AG04449 (cell line): ENCODE measurements around the gene OSCP1.
A peak's percentile ranks its signal among the peaks of the same experiment; 100 is the strongest.

Experiments
- CTCF ChIA-PET: fragments of 350-600 bp; formaldehyde crosslinking; extraction: SDS; loops from one replicate; lab custom pipeline; 2021; ENCODE audit warnings: antibody characterized with exemption; lab: Yijun Ruan, JAX
- POLR2A ChIA-PET: fragments of 400-600, 350-600 bp; formaldehyde crosslinking; extraction: SDS; loops from one replicate; lab custom pipeline; 2020; ENCODE audit warnings: antibody characterized with exemption, inconsistent platforms; lab: Yijun Ruan, JAX
- DNase-seq: peaks from one replicate; pipeline ENCODE4 v3.0.0-alpha.2; 2010; ENCODE audit warnings: low read depth, low spot score
- H3K4me3 ChIP-seq: 2 replicates; pipeline ENCODE4 v1.5.1; 2011; ENCODE audit warnings: low read depth, mild to moderate bottlenecking, control low read depth, low read length
- TF ChIP-seq, protein P1 (sequence below): IDR thresholded peaks from one replicate; pipeline ENCODE4 v1.5.1; 2011; ENCODE audit warnings: mild to moderate bottlenecking, moderate library complexity, low read length, control low read depth, inconsistent platforms; ENCODE audit not compliant: insufficient read depth; ENCODE audit errors: missing control alignments

OSCP1 gene

GRCh38 chr1:36467027-36467410 lies 16.8 kb upstream of the OSCP1 start:
- no peak for DNase-seq
- no peak overlapping the region for H3K4me3 ChIP-seq
- ChIA-PET CTCF (no interaction called here), POLR2A (no interaction called here)
- TF ChIP-seq, protein P1, sequence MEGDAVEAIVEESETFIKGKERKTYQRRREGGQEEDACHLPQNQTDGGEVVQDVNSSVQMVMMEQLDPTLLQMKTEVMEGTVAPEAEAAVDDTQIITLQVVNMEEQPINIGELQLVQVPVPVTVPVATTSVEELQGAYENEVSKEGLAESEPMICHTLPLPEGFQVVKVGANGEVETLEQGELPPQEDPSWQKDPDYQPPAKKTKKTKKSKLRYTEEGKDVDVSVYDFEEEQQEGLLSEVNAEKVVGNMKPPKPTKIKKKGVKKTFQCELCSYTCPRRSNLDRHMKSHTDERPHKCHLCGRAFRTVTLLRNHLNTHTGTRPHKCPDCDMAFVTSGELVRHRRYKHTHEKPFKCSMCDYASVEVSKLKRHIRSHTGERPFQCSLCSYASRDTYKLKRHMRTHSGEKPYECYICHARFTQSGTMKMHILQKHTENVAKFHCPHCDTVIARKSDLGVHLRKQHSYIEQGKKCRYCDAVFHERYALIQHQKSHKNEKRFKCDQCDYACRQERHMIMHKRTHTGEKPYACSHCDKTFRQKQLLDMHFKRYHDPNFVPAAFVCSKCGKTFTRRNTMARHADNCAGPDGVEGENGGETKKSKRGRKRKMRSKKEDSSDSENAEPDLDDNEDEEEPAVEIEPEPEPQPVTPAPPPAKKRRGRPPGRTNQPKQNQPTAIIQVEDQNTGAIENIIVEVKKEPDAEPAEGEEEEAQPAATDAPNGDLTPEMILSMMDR, result no peak

DNA sequence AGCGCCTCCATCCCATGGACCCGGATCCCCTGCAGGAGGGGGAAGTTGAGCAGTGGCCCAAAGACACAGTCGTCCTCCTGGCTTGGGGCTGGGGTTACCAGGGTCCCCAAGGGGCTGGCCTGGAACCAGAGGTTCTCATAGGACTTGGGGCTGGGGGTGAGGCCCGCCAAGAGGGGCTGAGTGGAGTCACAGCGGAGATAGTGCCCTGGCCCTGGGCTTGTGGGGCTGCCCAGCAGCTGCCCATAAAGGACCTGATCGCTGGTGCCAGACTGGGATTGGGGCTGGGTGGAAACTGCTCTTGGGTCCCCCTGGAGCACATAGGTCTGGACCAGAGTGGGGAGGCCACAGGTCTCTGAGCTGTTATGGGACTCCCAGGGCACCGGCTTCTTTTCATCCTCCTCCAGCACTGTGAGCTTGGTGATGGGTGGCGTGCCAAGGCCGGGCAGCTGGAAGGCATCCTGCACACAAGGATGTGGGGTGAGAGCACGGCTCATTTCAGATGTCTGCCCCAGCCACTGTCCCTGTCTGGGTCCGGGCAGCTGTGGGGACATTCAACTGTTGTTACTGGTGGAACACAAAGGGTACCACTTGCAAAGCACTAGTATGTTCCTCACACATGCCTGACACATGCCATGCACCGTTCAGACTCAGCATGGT lies 16.2 kb upstream of the OSCP1 start:
- ChIA-PET CTCF (no interaction called here), POLR2A (no interaction called here)
- no peak for DNase-seq
- H3K4me3 ChIP-seq, result no peak overlapping the region
- TF ChIP-seq, protein P1, result no peak

- no peak overlapping the region for H3K4me3 ChIP-seq
- POLR2A ChIA-PET, result no interaction called here
- DNase-seq, result no peak
- CTCF ChIA-PET, result no interaction called here
- TF ChIP-seq, protein P1, result no peak
These were observed 15.6 kb upstream of the OSCP1 start for GRCh38 chr1:36465731-36466369.

DNA sequence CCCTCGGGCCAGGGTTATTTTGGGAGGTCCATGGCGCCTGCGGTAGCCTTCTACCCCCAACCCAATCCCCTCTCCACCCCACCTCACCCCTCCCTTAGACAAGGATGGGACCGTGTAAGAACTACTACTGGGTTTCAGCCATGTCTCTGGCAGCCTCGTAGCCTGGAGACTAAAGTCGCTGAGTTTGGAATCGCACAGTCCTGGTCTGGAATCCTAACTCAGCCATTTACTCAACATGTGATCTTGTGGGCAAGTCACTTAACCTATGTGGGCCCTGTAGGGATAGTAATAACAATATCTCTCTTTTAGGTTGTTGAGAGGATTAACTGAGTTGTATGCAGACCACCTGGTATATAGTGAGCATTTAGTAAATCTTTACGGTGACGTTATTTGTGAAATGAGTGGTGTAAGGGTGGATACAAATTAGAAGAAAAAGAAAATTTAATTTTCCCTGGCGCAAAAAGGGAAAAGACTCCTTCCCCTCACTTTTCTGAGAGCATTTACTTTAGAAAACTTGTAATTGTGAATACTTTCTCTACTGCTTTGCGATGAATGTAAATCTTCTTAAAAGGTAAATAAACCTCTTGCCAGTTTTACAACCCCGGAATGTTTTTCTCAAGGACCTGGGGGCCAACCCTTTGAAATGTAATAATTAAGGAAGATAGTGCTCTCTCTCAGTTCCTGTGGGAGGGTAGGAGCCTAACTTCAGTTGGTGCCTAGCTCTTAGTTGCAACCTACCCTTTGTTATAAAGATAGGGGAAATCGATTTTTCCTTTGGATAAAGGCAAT lies 14.5 kb upstream of the OSCP1 start:
- ChIA-PET CTCF (interaction anchor here (0.7 to 1.4 kb wide), 3 partner anchors 10 to 970 kb away, joined by 3 to 5 read pairs (median 4); partner anchors contain the start of gene OSCP1), POLR2A (interaction anchor here (0.7 to 1.4 kb wide), 3 partner anchors 11 to 14 kb away, joined by 3 to 16 read pairs (median 4); partner anchors contain the start of gene OSCP1)
- TF ChIP-seq, protein P1, result no peak
- no peak for DNase-seq
- peak overlapping the region; percentile 85 for H3K4me3 ChIP-seq

GRCh38 chr1:36463803-36464604 lies 13.8 kb upstream of the OSCP1 start, which contains the start of gene MRPS15:
Gene MRPS15 (minus strand): TSS chr1:36464384. CDS start chr1:36464275, 109 bp downstream.
- TF ChIP-seq, protein P1, result no peak
- CTCF ChIA-PET, result interaction anchor here (0.7 to 1.4 kb wide), 3 partner anchors 9 to 971 kb away, joined by 3 to 5 read pairs (median 4); partner anchors contain the start of gene OSCP1
- peak; percentile 68 for DNase-seq
- peak within 1 kb of the TSS; percentile 85 for H3K4me3 ChIP-seq
- POLR2A ChIA-PET, result interaction anchor here (0.7 to 1.4 kb wide), 3 partner anchors 10 to 13 kb away, joined by 3 to 16 read pairs (median 4); partner anchors contain the start of gene OSCP1
